PFSK-1 (cell line): ENCODE results near the gene KIRREL2.

Source experiments
- FOXP2 ChIP-seq: optimal IDR thresholded peaks from 2 replicates; pipeline ENCODE3; 2011; ENCODE audit warnings: borderline replicate concordance, control low read depth, inconsistent platforms; ENCODE audit not compliant: insufficient read depth; ENCODE audit errors: extremely low read length, extremely low read depth
- POLR2AphosphoS5 ChIP-seq: IDR thresholded peaks from 2 replicates; pipeline ENCODE4 v1.6.1; 2012; ENCODE audit warnings: low read depth, mild to moderate bottlenecking, control low read depth, low read length, moderate library complexity
- REST ChIP-seq, 2 experiments: IDR thresholded peaks; 2 replicates each; pipeline versions ENCODE4 v1.6.1 to v1.8.0; 2011 to 2012; ENCODE audit warnings: low read depth in 2 of 2, low read length in 2 of 2, control low read depth in 1 of 2, inconsistent platforms in 1 of 2, mild to moderate bottlenecking in 1 of 2, moderate library complexity in 1 of 2; ENCODE audit not compliant: insufficient read depth in 1 of 2
- SIN3A ChIP-seq: IDR thresholded peaks from 2 replicates; pipeline ENCODE4 v1.6.1; 2012; ENCODE audit warnings: mild to moderate bottlenecking, low read length, moderate library complexity, borderline replicate concordance; ENCODE audit not compliant: insufficient read depth
- TAF1 ChIP-seq: IDR thresholded peaks from 2 replicates; pipeline ENCODE4 v1.6.1; 2012; ENCODE audit warnings: low read length, control low read depth, borderline replicate concordance; ENCODE audit not compliant: insufficient read depth

- TF ChIP-seq SIN3A (no peak), REST (IDR thresholded peaks at IDR 0.05; ENCODE audit: insufficient read depth in 1 of 2, low read depth in 2 of 2, low read length in 2 of 2) (no peak), POLR2AphosphoS5 (no peak), TAF1 (no peak), FOXP2 (no peak)
Measured at GRCh38 chr19:35895911-35896642, 39.4 kb downstream of the KIRREL2 start.
